Fibroblast of lung (primary cell): ENCODE results near the gene LSAMP. TPM values are rescaled to one million over a fixed set of nuclear protein-coding genes. Genes with fewer than 3 reads are reported as not detected.

ENCODE experiments used
- DNase-seq, 2 donors: peaks; one replicate each; pipeline versions ENCODE4 v3.0.0 to v3.0.0-alpha.2; 2010; ENCODE audit warnings: low read depth in 2 of 2
- H2AFZ ChIP-seq: 2 replicates; pipeline ENCODE4 v1.5.1; 2012; ENCODE audit warnings: low read length, control low read depth, inconsistent platforms
- H3K27ac ChIP-seq: 2 replicates; pipeline ENCODE4 v1.5.1; 2011; ENCODE audit warnings: low read length, control low read depth; ENCODE audit not compliant: insufficient read depth
- H3K27me3 ChIP-seq: 2 replicates; pipeline ENCODE4 v1.5.1; 2011; ENCODE audit warnings: mild to moderate bottlenecking, low read length; ENCODE audit not compliant: control insufficient read depth, insufficient read depth
- H3K36me3 ChIP-seq: 2 replicates; pipeline ENCODE4 v1.5.1; 2011; ENCODE audit warnings: low read length; ENCODE audit not compliant: control insufficient read depth, insufficient read depth
- H3K4me1 ChIP-seq: 2 replicates; pipeline ENCODE4 v1.5.1; 2011; ENCODE audit warnings: low read length; ENCODE audit not compliant: control insufficient read depth, insufficient read depth; ENCODE audit errors: extremely low read depth
- H3K4me2 ChIP-seq: 2 replicates; pipeline ENCODE4 v1.5.1; 2011; ENCODE audit warnings: low read length, control low read depth; ENCODE audit not compliant: insufficient read depth; ENCODE audit errors: extremely low read depth
- H3K4me3 ChIP-seq, 4 experiments: fragments of 200-600 bp in 1 of 4; sonication (generic) in 1 of 4; replicated peaks in 1 of 4; 2 replicates each; pipeline ENCODE4 v1.5.1; 2011 to 2016; ENCODE audit warnings: low read length in 4 of 4, low read depth in 3 of 4, mild to moderate bottlenecking in 3 of 4, control low read depth in 2 of 4, inconsistent platforms in 1 of 4, mixed read lengths in 1 of 4; ENCODE audit not compliant: insufficient read depth in 1 of 4; ENCODE audit errors: control extremely low read depth in 1 of 4
- H3K79me2 ChIP-seq: 2 replicates; pipeline ENCODE4 v1.5.1; 2012; ENCODE audit warnings: mild to moderate bottlenecking, low read length, inconsistent platforms; ENCODE audit not compliant: control insufficient read depth, insufficient read depth
- H3K9ac ChIP-seq: 2 replicates; pipeline ENCODE4 v1.5.1; 2011; ENCODE audit warnings: mild to moderate bottlenecking, low read length, control low read depth; ENCODE audit not compliant: insufficient read depth
- H3K9me3 ChIP-seq: 2 replicates; pipeline ENCODE4 v1.5.1; 2012; ENCODE audit warnings: low read depth, low read length; ENCODE audit not compliant: control insufficient read depth, insufficient read depth
- H4K20me1 ChIP-seq: 2 replicates; pipeline ENCODE4 v1.5.1; 2011; ENCODE audit warnings: low read length; ENCODE audit not compliant: control insufficient read depth, insufficient read depth; ENCODE audit errors: extremely low read depth
- EZH2 ChIP-seq: IDR thresholded peaks from 2 replicates; pipeline ENCODE4 v1.5.1; 2012; ENCODE audit warnings: low read length, control low read depth, mild to moderate bottlenecking; ENCODE audit errors: missing control alignments
- polyA plus RNA-seq, 2 donors: library from polyadenylated mRNA; depleted of rRNA in 1 of 2; stranded (reverse) in 1 of 2; unstranded in 1 of 2; fragments of >200 nt; gene quantifications; 2 replicates each; pipeline ENCODE4 v1.2.1, GENCODE V29; 2011 to 2012; ENCODE audit warnings: missing spikeins in 1 of 2
- total RNA-seq: library from RNA; depleted of rRNA; stranded (reverse); fragments of >200 nt; gene quantifications from 2 replicates; pipeline ENCODE4 v1.2.1, GENCODE V29; 2014
- TF ChIP-seq, protein P1 (sequence below), 2 donors: IDR thresholded peaks in 1 of 2; conservative IDR thresholded peaks in 1 of 2; 1 replicate in 1 of 2; 2 replicates in 1 of 2; pipeline ENCODE4 v1.5.1; 2011 to 2012; ENCODE audit warnings: low read length in 2 of 2, control low read depth in 1 of 2, inconsistent platforms in 1 of 2, low read depth in 1 of 2, mild to moderate bottlenecking in 1 of 2

LSAMP gene
- total and polyA plus RNA-seq, 2 donors (not counting 1 experiment from before 2014, with no cell fraction given) = 4.8 to 5.9 TPM

DNA sequence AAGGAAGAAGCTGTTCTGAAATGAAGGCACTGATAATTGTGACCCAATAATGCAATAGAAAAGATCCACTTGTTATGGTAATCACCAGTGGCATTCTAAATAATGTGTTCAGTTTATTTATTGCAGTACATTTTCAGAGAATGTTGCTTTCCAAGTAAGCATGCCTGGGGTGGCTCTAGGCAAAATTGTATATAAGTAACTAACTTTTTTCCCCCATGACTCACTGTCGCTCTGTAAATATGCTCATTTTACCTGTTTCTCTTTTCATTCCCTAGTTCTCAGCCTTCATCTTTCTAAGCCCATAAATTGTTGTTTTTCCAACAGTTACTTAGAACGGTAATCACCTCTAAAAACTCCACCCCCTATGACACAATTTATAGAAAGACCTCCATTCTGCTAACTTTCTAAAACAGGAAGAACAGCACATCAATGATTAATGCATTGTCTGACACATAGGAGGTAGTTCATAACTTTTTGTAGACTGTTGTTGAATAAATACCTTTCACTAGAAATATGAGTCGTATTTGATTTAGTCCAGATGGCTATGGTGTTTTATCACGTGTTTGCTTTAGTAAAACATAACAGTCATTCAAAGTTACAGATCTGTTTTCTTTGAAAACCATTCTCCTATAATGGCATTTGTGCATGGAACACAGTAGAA is 143.1 kb downstream of the LSAMP start:
- Histone ChIP-seq H3K4me3 (no peak overlapping the region), H3K9me3 (no peaks in the 10 kb centered on the region), H3K4me2 (no peak overlapping the region), H3K9ac (no peak overlapping the region), H3K27ac (no peak overlapping the region), H4K20me1 (no peaks in the 10 kb centered on the region), H3K4me1 (no peaks in the 10 kb centered on the region), H2AFZ (no peak overlapping the region), H3K79me2 (no peaks in the 10 kb centered on the region), H3K36me3 (no peaks in the 10 kb centered on the region), H3K27me3 (no peaks in the 10 kb centered on the region)
- peak; percentile 41 to 52 for DNase-seq
- TF ChIP-seq, protein P1, sequence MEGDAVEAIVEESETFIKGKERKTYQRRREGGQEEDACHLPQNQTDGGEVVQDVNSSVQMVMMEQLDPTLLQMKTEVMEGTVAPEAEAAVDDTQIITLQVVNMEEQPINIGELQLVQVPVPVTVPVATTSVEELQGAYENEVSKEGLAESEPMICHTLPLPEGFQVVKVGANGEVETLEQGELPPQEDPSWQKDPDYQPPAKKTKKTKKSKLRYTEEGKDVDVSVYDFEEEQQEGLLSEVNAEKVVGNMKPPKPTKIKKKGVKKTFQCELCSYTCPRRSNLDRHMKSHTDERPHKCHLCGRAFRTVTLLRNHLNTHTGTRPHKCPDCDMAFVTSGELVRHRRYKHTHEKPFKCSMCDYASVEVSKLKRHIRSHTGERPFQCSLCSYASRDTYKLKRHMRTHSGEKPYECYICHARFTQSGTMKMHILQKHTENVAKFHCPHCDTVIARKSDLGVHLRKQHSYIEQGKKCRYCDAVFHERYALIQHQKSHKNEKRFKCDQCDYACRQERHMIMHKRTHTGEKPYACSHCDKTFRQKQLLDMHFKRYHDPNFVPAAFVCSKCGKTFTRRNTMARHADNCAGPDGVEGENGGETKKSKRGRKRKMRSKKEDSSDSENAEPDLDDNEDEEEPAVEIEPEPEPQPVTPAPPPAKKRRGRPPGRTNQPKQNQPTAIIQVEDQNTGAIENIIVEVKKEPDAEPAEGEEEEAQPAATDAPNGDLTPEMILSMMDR (conservative IDR thresholded peaks at IDR 0.05 in 1 of 2, IDR thresholded peaks at IDR 0.05 in 1 of 2; ENCODE audit: low read depth in 1 of 2, low read length in 2 of 2) = no peak
- TF ChIP-seq EZH2 = no peak

DNA sequence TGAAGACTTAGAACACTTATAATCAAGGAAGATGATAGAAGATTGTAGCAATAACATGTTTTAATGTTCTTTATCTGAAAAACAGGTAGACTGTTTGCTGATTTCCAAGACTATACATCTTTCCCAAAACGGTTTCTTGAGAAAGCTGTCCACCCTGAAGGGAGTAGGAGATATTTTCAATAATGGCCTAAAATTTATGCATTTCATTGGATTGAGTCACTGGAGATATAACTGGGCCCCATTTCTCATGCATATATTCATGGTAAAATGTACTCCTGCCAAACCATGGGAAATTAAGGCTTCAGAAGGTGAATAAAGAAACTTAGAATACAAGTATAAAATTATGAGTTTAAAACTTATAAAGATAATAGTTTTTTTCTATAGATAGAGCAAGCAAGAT is 143.9 kb downstream of the LSAMP start:
- no peak overlapping the region for H3K4me2 ChIP-seq
- H2AFZ ChIP-seq = no peak overlapping the region
- no peak overlapping the region for H3K4me3 ChIP-seq
- H3K9me3 ChIP-seq = no peaks in the 10 kb centered on the region
- no peak overlapping the region for H3K27ac ChIP-seq
- H3K79me2 ChIP-seq = no peaks in the 10 kb centered on the region
- H3K36me3 ChIP-seq = no peaks in the 10 kb centered on the region
- no peaks in the 10 kb centered on the region for H3K27me3 ChIP-seq
- H4K20me1 ChIP-seq = no peaks in the 10 kb centered on the region
- no peaks in the 10 kb centered on the region for H3K4me1 ChIP-seq
- peak in 1 of 2 donors; percentile 35 for DNase-seq
- no peak overlapping the region for H3K9ac ChIP-seq
- TF ChIP-seq, protein P1 (conservative IDR thresholded peaks at IDR 0.05 in 1 of 2, IDR thresholded peaks at IDR 0.05 in 1 of 2; ENCODE audit: low read depth in 1 of 2, low read length in 2 of 2) = no peak
- TF ChIP-seq EZH2 = no peak

DNA sequence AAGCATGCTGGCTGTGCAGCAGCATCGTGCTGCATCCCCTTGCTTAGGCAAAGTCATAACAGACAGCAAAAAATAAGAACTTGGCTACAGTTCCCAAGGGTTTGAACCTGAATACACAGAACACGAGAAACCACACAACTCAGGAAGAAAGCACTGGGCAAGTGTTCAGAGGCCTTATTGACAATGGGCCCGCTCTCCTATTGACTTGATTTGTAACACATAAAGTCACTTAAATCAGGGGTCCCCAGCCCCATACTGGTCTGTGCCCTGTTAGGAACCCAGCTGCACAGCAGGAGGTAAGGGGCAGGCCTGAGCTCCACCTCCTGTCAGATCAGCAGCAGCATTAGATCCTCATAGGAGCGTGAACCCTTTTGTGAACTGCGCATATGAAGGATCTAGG is 145.1 kb downstream of the LSAMP start:
- H2AFZ ChIP-seq = no peak overlapping the region
- no peaks in the 10 kb centered on the region for H3K9me3 ChIP-seq
- no peaks in the 10 kb centered on the region for H4K20me1 ChIP-seq
- H3K4me3 ChIP-seq = no peak overlapping the region
- TF ChIP-seq, protein P1 (conservative IDR thresholded peaks at IDR 0.05 in 1 of 2, IDR thresholded peaks at IDR 0.05 in 1 of 2; ENCODE audit: low read depth in 1 of 2, low read length in 2 of 2) = no peak
- no peak for TF ChIP-seq EZH2
- H3K79me2 ChIP-seq = no peaks in the 10 kb centered on the region
- H3K27me3 ChIP-seq = no peaks in the 10 kb centered on the region
- H3K27ac ChIP-seq = no peak overlapping the region
- no peaks in the 10 kb centered on the region for H3K36me3 ChIP-seq
- no peak overlapping the region for H3K9ac ChIP-seq
- no peaks in the 10 kb centered on the region for H3K4me1 ChIP-seq
- no peak for DNase-seq
- no peak overlapping the region for H3K4me2 ChIP-seq
